Liver (tissue), 9 donors: Measurements from ENCODE around the gene EPB41L4A. TPM values are rescaled to one million over a fixed set of nuclear protein-coding genes. Genes with fewer than 3 reads are reported as not detected.
A peak's percentile ranks its signal among the peaks of the same experiment; 100 is the strongest.

Experiments
- DNase-seq: peaks from one replicate; pipeline ENCODE4 v3.0.0-alpha.2; 2017; ENCODE audit warnings: low spot score
- H3K27ac ChIP-seq, 2 donors: one replicate each; pipeline ENCODE4 v1.7.0; 2013; ENCODE audit warnings: inconsistent platforms in 2 of 2, low read length in 2 of 2, control low read depth in 1 of 2, low read depth in 1 of 2, mild to moderate bottlenecking in 1 of 2
- H3K27me3 ChIP-seq, 4 donors: one replicate each; pipeline versions ENCODE4 v1.6.1 to v1.7.0; 2013; ENCODE audit warnings: low read length in 3 of 4, inconsistent platforms in 1 of 4, mild to moderate bottlenecking in 1 of 4, moderate library complexity in 1 of 4; ENCODE audit not compliant: control insufficient read depth in 4 of 4, insufficient read depth in 4 of 4
- H3K36me3 ChIP-seq, 4 donors: one replicate each; pipeline versions ENCODE4 v1.6.1 to v1.7.0; 2013; ENCODE audit warnings: low read length in 3 of 4, mild to moderate bottlenecking in 3 of 4, low read depth in 1 of 4, moderate library complexity in 1 of 4; ENCODE audit not compliant: control insufficient read depth in 4 of 4, insufficient read depth in 3 of 4
- H3K4me1 ChIP-seq, 4 donors: one replicate each; pipeline versions ENCODE4 v1.6.1 to v1.7.0; 2013; ENCODE audit warnings: low read length in 3 of 4, mild to moderate bottlenecking in 3 of 4, moderate library complexity in 1 of 4; ENCODE audit not compliant: control insufficient read depth in 4 of 4, insufficient read depth in 4 of 4
- H3K4me3 ChIP-seq, 3 donors: one replicate each; pipeline versions ENCODE4 v1.6.1 to v1.7.0; 2013; ENCODE audit warnings: low read length in 3 of 3, control low read depth in 1 of 3, low read depth in 1 of 3, mild to moderate bottlenecking in 1 of 3
- H3K9ac ChIP-seq, 2 donors: one replicate each; pipeline ENCODE4 v1.7.0; 2013; ENCODE audit warnings: low read length in 2 of 2, mild to moderate bottlenecking in 2 of 2, moderate library complexity in 2 of 2, control low read depth in 1 of 2, low read depth in 1 of 2
- H3K9me3 ChIP-seq, 4 donors: one replicate each; pipeline versions ENCODE4 v1.6.1 to v1.7.0; 2013; ENCODE audit warnings: low read length in 3 of 4; ENCODE audit not compliant: control insufficient read depth in 4 of 4
- EGR1 ChIP-seq, 2 donors: IDR thresholded peaks; 2 replicates each; pipeline ENCODE4 v1.6.1; 2016 to 2018; ENCODE audit warnings: antibody characterized with exemption in 2 of 2, low read depth in 2 of 2
- FOXA1 ChIP-seq: IDR thresholded peaks from 2 replicates; pipeline ENCODE4 v1.6.1; 2016; ENCODE audit warnings: antibody characterized with exemption
- FOXA2 ChIP-seq: IDR thresholded peaks from 2 replicates; pipeline ENCODE4 v1.6.1; 2016; ENCODE audit warnings: antibody characterized with exemption
- GABPA ChIP-seq, 2 donors: IDR thresholded peaks in 1 of 2; conservative IDR thresholded peaks in 1 of 2; 2 replicates each; pipeline ENCODE4 v1.6.1; 2016; ENCODE audit warnings: antibody characterized with exemption in 2 of 2, mild to moderate bottlenecking in 1 of 2, moderate library complexity in 1 of 2
- HNF4A ChIP-seq, 2 donors: conservative IDR thresholded peaks; 2 replicates each; pipeline ENCODE4 v1.6.1; 2016; ENCODE audit warnings: antibody characterized with exemption in 2 of 2, mild to moderate bottlenecking in 2 of 2
- HNF4G ChIP-seq: IDR thresholded peaks from 2 replicates; pipeline ENCODE4 v1.6.1; 2016; ENCODE audit warnings: antibody characterized with exemption
- JUND ChIP-seq, 2 donors: IDR thresholded peaks; 2 replicates each; pipeline ENCODE4 v1.6.1; 2016; ENCODE audit warnings: antibody characterized with exemption in 2 of 2
- NR2F2 ChIP-seq: IDR thresholded peaks from 2 replicates; pipeline ENCODE4 v1.6.1; 2016; ENCODE audit warnings: antibody characterized with exemption
- RAD21 ChIP-seq, 2 donors: IDR thresholded peaks; 2 replicates each; pipeline ENCODE4 v1.6.1; 2016; ENCODE audit warnings: antibody characterized with exemption in 2 of 2, mild to moderate bottlenecking in 2 of 2
- RXRA ChIP-seq, 2 donors: IDR thresholded peaks; 2 replicates each; pipeline ENCODE4 v1.6.1; 2017 to 2018; ENCODE audit warnings: antibody characterized with exemption in 2 of 2, mild to moderate bottlenecking in 1 of 2
- SP1 ChIP-seq: IDR thresholded peaks from 2 replicates; pipeline ENCODE4 v1.6.1; 2018; ENCODE audit warnings: antibody characterized with exemption, mild to moderate bottlenecking
- TAF1 ChIP-seq: conservative IDR thresholded peaks from 2 replicates; pipeline ENCODE4 v1.6.1; 2016; ENCODE audit warnings: antibody characterized with exemption, mild to moderate bottlenecking
- YY1 ChIP-seq: IDR thresholded peaks from 2 replicates; pipeline ENCODE4 v1.6.1; 2016; ENCODE audit warnings: antibody characterized with exemption, mild to moderate bottlenecking
- WGBS: extraction: QIAGEN DNeasy Blood & Tissue Kit; methylation state at CpG from one replicate; pipeline ENCODE4 v1.1.7; 2013; 5-methylcytosine and 5-hydroxymethylcytosine counted together
- polyA plus RNA-seq, 2 donors: library from polyadenylated mRNA; stranded (reverse) in 1 of 2; unstranded in 1 of 2; fragments of 200-250 nt in 1 of 2; fragments of >200 nt in 1 of 2; fragmentation: Nextera tagmentation in 1 of 2; extraction: Ambion mirVana in 1 of 2; gene quantifications; one replicate each; pipeline versions ENCODE4 v1.2.1 to v1.2.3, GENCODE V29; 2013 to 2015
- total RNA-seq, 2 donors: library from RNA; depleted of rRNA; stranded (reverse); fragments of >200 nt; gene quantifications; one replicate each; pipeline ENCODE4 v1.2.3, GENCODE V29; 2014
- TF ChIP-seq, protein P1 (sequence below): fragments of 150-350 bp; IDR thresholded peaks from 2 replicates; pipeline ENCODE4 v1.5.1; 2017; ENCODE audit warnings: improper control_type of control experiment, low read depth, low read length; ENCODE audit not compliant: missing input control
- TF ChIP-seq, protein P2 (sequence below): IDR thresholded peaks from 2 replicates; pipeline ENCODE4 v1.6.1; 2016; ENCODE audit warnings: antibody characterized with exemption
- TF ChIP-seq, protein P3 (sequence below): IDR thresholded peaks from 2 replicates; pipeline ENCODE4 v1.6.1; 2016; ENCODE audit warnings: antibody characterized with exemption, mild to moderate bottlenecking
- TF ChIP-seq, protein P4 (sequence below): IDR thresholded peaks from 2 replicates; pipeline ENCODE4 v1.6.1; 2016; ENCODE audit warnings: antibody characterized with exemption
- donor health status: healthy.
- donor health status: healthy.
- donor health status: healthy.
- donor health status: healthy.
- donor health status: healthy.

The EPB41L4A gene
- total and polyA plus RNA-seq, 4 donors, result 1.1 to 8.0 (median 3.9) TPM

DNA sequence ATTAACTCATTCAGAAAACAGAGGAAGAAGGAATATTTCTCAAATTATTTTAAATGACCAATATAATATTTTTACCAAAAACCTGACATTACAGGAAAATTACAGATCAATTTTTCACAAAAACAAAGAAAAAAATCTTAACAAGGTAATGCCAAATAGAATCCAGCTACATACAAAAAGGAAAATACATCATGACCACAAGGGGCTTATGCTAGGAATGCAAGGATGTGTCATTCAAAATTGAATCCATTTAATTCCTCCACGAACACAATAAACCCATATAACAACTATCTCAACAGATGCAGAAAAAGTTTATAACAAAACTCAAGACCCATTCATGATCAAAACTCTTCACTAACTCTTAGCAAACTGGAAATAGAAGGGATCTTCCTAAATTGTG, 239.8 kb downstream of the EPB41L4A start:
- Histone ChIP-seq H3K9ac (no peak overlapping the region), H3K36me3 (peaks cover 0 to 2% (median 0%) of the 10 kb centered on the region in 4 donors), H3K9me3 (no peaks in the 10 kb centered on the region), H3K27ac (no peak overlapping the region), H3K4me3 (no peak overlapping the region), H3K27me3 (no peaks in the 10 kb centered on the region), H3K4me1 (peaks cover 0 to 3% (median 0%) of the 10 kb centered on the region in 4 donors)
- TF ChIP-seq EGR1 (IDR thresholded peaks at IDR 0.05; ENCODE audit: low read depth in 2 of 2), result no peak
- TF ChIP-seq FOXA2, result no peak
- WGBS, result 92% methylated on average over 1 of the region's 1 CpG
- DNase-seq, result no peak

DNA sequence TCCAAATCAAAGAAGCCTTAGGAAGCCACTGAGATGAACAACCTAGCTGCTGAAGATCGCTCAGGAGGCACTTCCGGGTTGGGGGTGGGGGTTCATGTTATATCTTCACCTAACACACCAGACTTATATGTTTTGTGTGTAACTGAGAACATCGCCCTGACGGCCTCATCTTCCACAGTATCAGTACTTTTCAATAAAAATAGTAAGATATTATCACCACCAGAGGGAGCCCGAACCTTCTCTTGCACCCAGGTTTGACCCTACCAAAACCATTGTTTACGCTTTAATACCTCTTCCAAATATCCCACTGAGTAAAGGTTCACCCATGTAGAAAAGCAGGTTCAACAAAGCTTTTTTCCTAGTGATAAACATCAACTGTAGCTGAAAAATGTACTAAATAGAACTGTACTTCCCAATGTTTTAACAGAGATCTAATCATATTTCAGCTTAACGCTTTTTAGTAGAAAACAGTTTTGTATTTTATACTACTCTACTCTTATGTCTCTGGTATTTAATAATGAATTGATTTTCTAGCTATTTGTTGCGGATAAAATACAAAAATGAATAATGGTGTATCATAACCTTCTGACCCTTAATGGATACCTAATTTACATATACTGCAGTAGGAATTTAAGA, 244.0 kb downstream of the EPB41L4A start:
- peaks cover 0 to 2% (median 0%) of the 10 kb centered on the region in 4 donors for H3K36me3 ChIP-seq
- peaks cover 0 to 3% (median 0%) of the 10 kb centered on the region in 4 donors for H3K4me1 ChIP-seq
- TF ChIP-seq, protein P1, sequence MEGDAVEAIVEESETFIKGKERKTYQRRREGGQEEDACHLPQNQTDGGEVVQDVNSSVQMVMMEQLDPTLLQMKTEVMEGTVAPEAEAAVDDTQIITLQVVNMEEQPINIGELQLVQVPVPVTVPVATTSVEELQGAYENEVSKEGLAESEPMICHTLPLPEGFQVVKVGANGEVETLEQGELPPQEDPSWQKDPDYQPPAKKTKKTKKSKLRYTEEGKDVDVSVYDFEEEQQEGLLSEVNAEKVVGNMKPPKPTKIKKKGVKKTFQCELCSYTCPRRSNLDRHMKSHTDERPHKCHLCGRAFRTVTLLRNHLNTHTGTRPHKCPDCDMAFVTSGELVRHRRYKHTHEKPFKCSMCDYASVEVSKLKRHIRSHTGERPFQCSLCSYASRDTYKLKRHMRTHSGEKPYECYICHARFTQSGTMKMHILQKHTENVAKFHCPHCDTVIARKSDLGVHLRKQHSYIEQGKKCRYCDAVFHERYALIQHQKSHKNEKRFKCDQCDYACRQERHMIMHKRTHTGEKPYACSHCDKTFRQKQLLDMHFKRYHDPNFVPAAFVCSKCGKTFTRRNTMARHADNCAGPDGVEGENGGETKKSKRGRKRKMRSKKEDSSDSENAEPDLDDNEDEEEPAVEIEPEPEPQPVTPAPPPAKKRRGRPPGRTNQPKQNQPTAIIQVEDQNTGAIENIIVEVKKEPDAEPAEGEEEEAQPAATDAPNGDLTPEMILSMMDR, result peak; percentile 53
- TF ChIP-seq RAD21 (IDR thresholded peaks at IDR 0.05) (peak; percentile 78 to 84), JUND (IDR thresholded peaks at IDR 0.05) (no peak)
- no peak for DNase-seq
- no peak overlapping the region for H3K4me3 ChIP-seq
- H3K27me3 ChIP-seq, result no peaks in the 10 kb centered on the region
- WGBS, result 30% methylated on average over 8 of the region's 8 CpGs
- no peaks in the 10 kb centered on the region for H3K9me3 ChIP-seq
- H3K27ac ChIP-seq, result no peak overlapping the region
- H3K9ac ChIP-seq, result no peak overlapping the region

DNA sequence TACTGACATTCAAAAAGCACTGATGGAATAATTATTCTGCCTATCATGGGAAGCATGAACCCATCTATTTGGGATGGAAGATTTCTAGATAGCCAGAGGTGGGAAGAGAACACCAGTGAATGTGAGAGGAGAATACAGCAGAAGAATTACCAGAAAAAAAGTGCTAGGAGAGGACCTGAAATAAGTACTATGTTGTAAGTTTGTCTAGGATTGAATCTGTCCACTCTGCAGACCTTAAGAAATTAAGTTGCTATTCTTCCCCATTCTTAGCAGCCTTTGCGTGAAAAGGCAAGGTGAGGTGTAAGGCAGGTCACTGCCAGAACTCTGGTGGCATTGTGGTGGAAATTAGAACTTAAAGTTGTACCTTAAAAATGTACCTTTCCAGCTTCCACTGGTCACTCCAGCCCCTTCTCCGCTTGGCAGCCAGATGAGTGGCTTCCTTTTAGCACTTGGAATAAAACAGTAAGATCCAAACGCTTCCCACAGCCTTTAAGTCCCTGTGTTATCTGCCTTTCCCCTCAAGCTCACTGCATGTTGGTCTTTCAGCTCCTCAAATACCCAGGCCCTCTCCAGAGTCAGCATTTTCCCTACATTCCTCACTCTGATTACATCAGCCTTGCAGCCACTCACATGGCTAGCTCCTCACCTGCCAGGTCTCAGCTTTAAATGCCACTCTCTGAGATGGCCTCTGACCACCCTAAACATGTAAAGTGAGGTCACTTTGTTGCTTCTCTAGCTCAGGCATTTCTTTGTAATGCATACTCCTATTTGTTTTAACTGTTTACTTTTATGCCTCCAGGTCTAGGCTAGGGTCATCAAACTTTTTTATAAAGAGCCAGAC, 253.0 kb downstream of the EPB41L4A start:
- no peak for DNase-seq
- Histone ChIP-seq H3K9ac (no peak overlapping the region), H3K27me3 (no peaks in the 10 kb centered on the region), H3K4me1 (peaks cover 0 to 16% (median 9%) of the 10 kb centered on the region in 4 donors), H3K27ac (no peak overlapping the region), H3K9me3 (no peaks in the 10 kb centered on the region), H3K4me3 (no peak overlapping the region), H3K36me3 (peaks cover 8 to 38% (median 17%) of the 10 kb centered on the region in 4 donors)
- WGBS, result 78% methylated on average over 3 of the region's 3 CpGs
- TF ChIP-seq, protein P1, result no peak
- TF ChIP-seq, protein P2, sequence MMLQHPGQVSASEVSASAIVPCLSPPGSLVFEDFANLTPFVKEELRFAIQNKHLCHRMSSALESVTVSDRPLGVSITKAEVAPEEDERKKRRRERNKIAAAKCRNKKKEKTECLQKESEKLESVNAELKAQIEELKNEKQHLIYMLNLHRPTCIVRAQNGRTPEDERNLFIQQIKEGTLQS, result no peak
- TF ChIP-seq RAD21 (IDR thresholded peaks at IDR 0.05), result no peak
- TF ChIP-seq, protein P3, sequence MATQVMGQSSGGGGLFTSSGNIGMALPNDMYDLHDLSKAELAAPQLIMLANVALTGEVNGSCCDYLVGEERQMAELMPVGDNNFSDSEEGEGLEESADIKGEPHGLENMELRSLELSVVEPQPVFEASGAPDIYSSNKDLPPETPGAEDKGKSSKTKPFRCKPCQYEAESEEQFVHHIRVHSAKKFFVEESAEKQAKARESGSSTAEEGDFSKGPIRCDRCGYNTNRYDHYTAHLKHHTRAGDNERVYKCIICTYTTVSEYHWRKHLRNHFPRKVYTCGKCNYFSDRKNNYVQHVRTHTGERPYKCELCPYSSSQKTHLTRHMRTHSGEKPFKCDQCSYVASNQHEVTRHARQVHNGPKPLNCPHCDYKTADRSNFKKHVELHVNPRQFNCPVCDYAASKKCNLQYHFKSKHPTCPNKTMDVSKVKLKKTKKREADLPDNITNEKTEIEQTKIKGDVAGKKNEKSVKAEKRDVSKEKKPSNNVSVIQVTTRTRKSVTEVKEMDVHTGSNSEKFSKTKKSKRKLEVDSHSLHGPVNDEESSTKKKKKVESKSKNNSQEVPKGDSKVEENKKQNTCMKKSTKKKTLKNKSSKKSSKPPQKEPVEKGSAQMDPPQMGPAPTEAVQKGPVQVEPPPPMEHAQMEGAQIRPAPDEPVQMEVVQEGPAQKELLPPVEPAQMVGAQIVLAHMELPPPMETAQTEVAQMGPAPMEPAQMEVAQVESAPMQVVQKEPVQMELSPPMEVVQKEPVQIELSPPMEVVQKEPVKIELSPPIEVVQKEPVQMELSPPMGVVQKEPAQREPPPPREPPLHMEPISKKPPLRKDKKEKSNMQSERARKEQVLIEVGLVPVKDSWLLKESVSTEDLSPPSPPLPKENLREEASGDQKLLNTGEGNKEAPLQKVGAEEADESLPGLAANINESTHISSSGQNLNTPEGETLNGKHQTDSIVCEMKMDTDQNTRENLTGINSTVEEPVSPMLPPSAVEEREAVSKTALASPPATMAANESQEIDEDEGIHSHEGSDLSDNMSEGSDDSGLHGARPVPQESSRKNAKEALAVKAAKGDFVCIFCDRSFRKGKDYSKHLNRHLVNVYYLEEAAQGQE, result no peak
- TF ChIP-seq HNF4G, result no peak
- TF ChIP-seq GABPA (IDR thresholded peaks at IDR 0.05 in 1 of 2, conservative IDR thresholded peaks at IDR 0.05 in 1 of 2), result no peak
- no peak for TF ChIP-seq FOXA2
- TF ChIP-seq HNF4A (conservative IDR thresholded peaks at IDR 0.05), result no peak
- no peak for TF ChIP-seq NR2F2
- no peak for TF ChIP-seq TAF1
- no peak for TF ChIP-seq SP1
- no peak for TF ChIP-seq JUND (IDR thresholded peaks at IDR 0.05)
- TF ChIP-seq RXRA (IDR thresholded peaks at IDR 0.05), result no peak
- TF ChIP-seq YY1, result no peak
- TF ChIP-seq, protein P4, sequence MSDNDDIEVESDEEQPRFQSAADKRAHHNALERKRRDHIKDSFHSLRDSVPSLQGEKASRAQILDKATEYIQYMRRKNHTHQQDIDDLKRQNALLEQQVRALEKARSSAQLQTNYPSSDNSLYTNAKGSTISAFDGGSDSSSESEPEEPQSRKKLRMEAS, result no peak
- TF ChIP-seq EGR1 (IDR thresholded peaks at IDR 0.05; ENCODE audit: low read depth in 2 of 2), result no peak
- no peak for TF ChIP-seq FOXA1
